H4 (cell line): Measurements from ENCODE around the gene PRR16. TPM values are rescaled to one million over a fixed set of nuclear protein-coding genes. Genes with fewer than 3 reads are reported as not detected.
A peak's percentile ranks its signal among the peaks of the same experiment; 100 is the strongest.

Experiments
- DNase-seq: peaks from one replicate; pipeline ENCODE4 v3.0.0-alpha.2; 2015; ENCODE audit warnings: low spot score
- total RNA-seq: library from RNA; depleted of rRNA; stranded (reverse); fragments of >200 nt; shearing (Covaris generic); gene quantifications from 2 replicates; pipeline ENCODE4 v1.2.3, GENCODE V29; 2014

Gene PRR16
- total RNA-seq, 1 experiment from 2014 or later = 4.5 TPM

- DNase-seq = no peak
Observed at GRCh38 chr5:120516805-120517204, 52.7 kb downstream of the PRR16 start.

- DNase-seq = no peak
Observed at GRCh38 chr5:120517607-120518252, 53.6 kb downstream of the PRR16 start.

- DNase-seq = no peak
Observed at GRCh38 chr5:120518581-120518980, 54.5 kb downstream of the PRR16 start.

GRCh38 chr5:120527251-120527650 is 63.2 kb downstream of the PRR16 start:
- DNase-seq = no peak

- DNase-seq = no peak
Observed at GRCh38 chr5:120528609-120529008, 64.5 kb downstream of the PRR16 start.

- DNase-seq = no peak
Observed at GRCh38 chr5:120529386-120529785, 65.3 kb downstream of the PRR16 start.

- no peak for DNase-seq
Observed at GRCh38 chr5:120531215-120531614, 67.1 kb downstream of the PRR16 start.

GRCh38 chr5:120532835-120533234 is 68.7 kb downstream of the PRR16 start:
- DNase-seq = no peak

- no peak for DNase-seq
Observed at GRCh38 chr5:120533581-120533980, 69.5 kb downstream of the PRR16 start.

- DNase-seq = peak; percentile 13
Observed at GRCh38 chr5:120535900-120536299, 71.8 kb downstream of the PRR16 start.

- no peak for DNase-seq
Observed at GRCh38 chr5:120538149-120538548, 74.0 kb downstream of the PRR16 start.

- DNase-seq = peak; percentile 11
Observed at GRCh38 chr5:120538644-120539043, 74.5 kb downstream of the PRR16 start.

GRCh38 chr5:120539471-120539870 is 75.4 kb downstream of the PRR16 start:
- no peak for DNase-seq

GRCh38 chr5:120540097-120540496 is 76.0 kb downstream of the PRR16 start:
- no peak for DNase-seq

- no peak for DNase-seq
Observed at GRCh38 chr5:120544043-120544442, 79.9 kb downstream of the PRR16 start.

GRCh38 chr5:120545007-120545406 is 80.9 kb downstream of the PRR16 start:
- no peak for DNase-seq

GRCh38 chr5:120545951-120546350 is 81.9 kb downstream of the PRR16 start:
- no peak for DNase-seq

- DNase-seq = no peak
Observed at GRCh38 chr5:120546922-120547321, 82.8 kb downstream of the PRR16 start.

- no peak for DNase-seq
Observed at GRCh38 chr5:120550358-120550757, 86.3 kb downstream of the PRR16 start.

GRCh38 chr5:120552638-120553037 is 88.5 kb downstream of the PRR16 start:
- DNase-seq = no peak

GRCh38 chr5:120555345-120555744 is 91.2 kb downstream of the PRR16 start:
- no peak for DNase-seq

- DNase-seq = peak; percentile 26
Observed at GRCh38 chr5:120564013-120564412, 99.9 kb downstream of the PRR16 start.

GRCh38 chr5:120567066-120567465 is 103.0 kb downstream of the PRR16 start:
- no peak for DNase-seq

- no peak for DNase-seq
Observed at GRCh38 chr5:120567921-120568320, 103.8 kb downstream of the PRR16 start.
